ENCODE measurements around the gene SNRNP70.

Gene SNRNP70

GRCh38 chr19:49097453-49098288 is 12.4 kb downstream of the SNRNP70 start:
- peak in 1 of 3 experiments; percentile 50 for DNase-seq (ENCODE audit: low read depth in 2 of 3, low spot score in 2 of 3)

- DNase-seq (ENCODE audit: low read depth in 2 of 3, low spot score in 2 of 3): no peak
Measured at GRCh38 chr19:49098795-49099194, 13.5 kb downstream of the SNRNP70 start.

- DNase-seq (ENCODE audit: low read depth in 2 of 3, low spot score in 2 of 3): no peak
Measured at GRCh38 chr19:49101160-49101559, 15.9 kb downstream of the SNRNP70 start.

GRCh38 chr19:49102303-49102702 is 17.1 kb downstream of the SNRNP70 start:
- no peak for DNase-seq (ENCODE audit: low read depth in 2 of 3, low spot score in 2 of 3)

- no peak for DNase-seq (ENCODE audit: low read depth in 2 of 3, low spot score in 2 of 3)
Measured at GRCh38 chr19:49103331-49104085, 18.3 kb downstream of the SNRNP70 start.

- no peak for DNase-seq (ENCODE audit: low read depth in 2 of 3, low spot score in 2 of 3)
Measured at GRCh38 chr19:49104229-49104864, 19.1 kb downstream of the SNRNP70 start.

GRCh38 chr19:49106648-49107135 is 21.4 kb downstream of the SNRNP70 start:
- DNase-seq (ENCODE audit: low read depth in 2 of 3, low spot score in 2 of 3): peak in 2 of 3 experiments; percentile 39 to 59

- no peak for DNase-seq (ENCODE audit: low read depth in 2 of 3, low spot score in 2 of 3)
Measured at GRCh38 chr19:49107625-49108459, 22.6 kb downstream of the SNRNP70 start.

- DNase-seq (ENCODE audit: low read depth in 2 of 3, low spot score in 2 of 3): no peak
Measured at GRCh38 chr19:49109051-49109450, 23.8 kb downstream of the SNRNP70 start.

- no peak for DNase-seq (ENCODE audit: low read depth in 2 of 3, low spot score in 2 of 3)
Measured at GRCh38 chr19:49109569-49110233, 24.4 kb downstream of the SNRNP70 start.

GRCh38 chr19:49110567-49110966 is 25.3 kb downstream of the SNRNP70 start:
- no peak for DNase-seq (ENCODE audit: low read depth in 2 of 3, low spot score in 2 of 3)

GRCh38 chr19:49111218-49111998 is 26.2 kb downstream of the SNRNP70 start:
- no peak for DNase-seq (ENCODE audit: low read depth in 2 of 3, low spot score in 2 of 3)

- DNase-seq (ENCODE audit: low read depth in 2 of 3, low spot score in 2 of 3): peak; percentile 35 to 67 (median 66)
Measured at GRCh38 chr19:49113762-49114629, 28.7 kb downstream of the SNRNP70 start, which contains the start of gene LIN7B. LIN7B (plus strand) TSS chr19:49114370; CDS start chr19:49114405, 35 bp downstream.

- DNase-seq (ENCODE audit: low read depth in 2 of 3, low spot score in 2 of 3): no peak
Measured at GRCh38 chr19:49114630-49115363, 29.5 kb downstream of the SNRNP70 start.

- no peak for DNase-seq (ENCODE audit: low read depth in 2 of 3, low spot score in 2 of 3)
Measured at GRCh38 chr19:49116544-49116943, 31.3 kb downstream of the SNRNP70 start.

GRCh38 chr19:49117677-49118564 is 32.7 kb downstream of the SNRNP70 start:
- DNase-seq (ENCODE audit: low read depth in 2 of 3, low spot score in 2 of 3): no peak

All from activated CD8-positive, alpha-beta memory T cell treated with anti-CD3 and anti-CD28 coated beads for 48 hours (primary cell).